ENCODE measurements around the gene GAL. TPM values are rescaled to one million over a fixed set of nuclear protein-coding genes. Genes with fewer than 3 reads are reported as not detected.

Gene GAL
- total and polyA plus RNA-seq, 3 donors from 2014 or later = 1.1 to 1.3 TPM; not detected in 1

DNA sequence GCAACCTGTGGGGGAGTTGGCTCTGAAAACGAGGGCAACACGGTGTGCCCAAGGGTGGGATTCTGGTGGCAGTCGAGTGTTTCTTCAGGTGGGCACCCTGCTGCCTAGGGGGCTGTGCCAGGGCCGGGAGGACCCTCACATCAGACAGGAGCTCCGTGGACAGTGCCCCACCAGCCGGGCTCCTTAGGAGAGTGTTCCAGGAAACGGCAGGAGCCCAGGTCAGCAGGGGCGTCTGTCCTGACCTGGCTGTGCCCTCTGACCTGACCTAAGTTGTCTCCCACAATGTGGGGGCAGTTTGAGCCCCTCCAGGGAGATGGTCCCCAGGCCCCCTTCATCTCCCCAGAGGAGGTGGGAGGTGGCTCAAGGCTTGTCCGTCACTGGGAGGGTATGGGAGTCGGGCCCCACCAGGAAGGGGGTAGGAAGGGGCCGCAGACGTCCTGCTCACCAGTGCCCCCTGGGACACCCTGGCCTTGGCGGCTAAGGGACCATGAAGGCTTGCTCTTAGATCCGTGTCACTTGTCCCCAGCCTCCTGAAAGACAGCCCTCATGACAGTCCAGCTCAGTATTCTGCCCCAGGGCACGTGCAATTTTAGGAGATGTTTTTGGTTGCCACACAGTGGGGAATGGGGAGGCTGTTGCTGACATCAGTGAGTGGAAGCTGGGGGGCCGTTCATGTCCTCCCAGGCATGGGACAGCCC is 32.2 kb upstream of the GAL start:
- H3K27ac ChIP-seq = no peak overlapping the region
- intact Hi-C loops (cut with DNase I; ENCODE audit: low total_unique reads) = no loop called here
- no peak for DNase-seq
- no peak overlapping the region for H3K4me3 ChIP-seq
- H3K36me3 ChIP-seq (ENCODE audit: low read depth, missing control alignments) = no peaks in the 10 kb centered on the region
- 67 to 70% methylated on average over 10 to 16 of the region's 16 CpGs for WGBS, 2 donors
- no peaks in the 10 kb centered on the region for H3K4me1 ChIP-seq
- H3K9me3 ChIP-seq = no peaks in the 10 kb centered on the region
- H3K27me3 ChIP-seq = no peaks in the 10 kb centered on the region
- no peak for TF ChIP-seq POLR2A (IDR thresholded peaks at IDR 0.05)
- TF ChIP-seq, protein P1, sequence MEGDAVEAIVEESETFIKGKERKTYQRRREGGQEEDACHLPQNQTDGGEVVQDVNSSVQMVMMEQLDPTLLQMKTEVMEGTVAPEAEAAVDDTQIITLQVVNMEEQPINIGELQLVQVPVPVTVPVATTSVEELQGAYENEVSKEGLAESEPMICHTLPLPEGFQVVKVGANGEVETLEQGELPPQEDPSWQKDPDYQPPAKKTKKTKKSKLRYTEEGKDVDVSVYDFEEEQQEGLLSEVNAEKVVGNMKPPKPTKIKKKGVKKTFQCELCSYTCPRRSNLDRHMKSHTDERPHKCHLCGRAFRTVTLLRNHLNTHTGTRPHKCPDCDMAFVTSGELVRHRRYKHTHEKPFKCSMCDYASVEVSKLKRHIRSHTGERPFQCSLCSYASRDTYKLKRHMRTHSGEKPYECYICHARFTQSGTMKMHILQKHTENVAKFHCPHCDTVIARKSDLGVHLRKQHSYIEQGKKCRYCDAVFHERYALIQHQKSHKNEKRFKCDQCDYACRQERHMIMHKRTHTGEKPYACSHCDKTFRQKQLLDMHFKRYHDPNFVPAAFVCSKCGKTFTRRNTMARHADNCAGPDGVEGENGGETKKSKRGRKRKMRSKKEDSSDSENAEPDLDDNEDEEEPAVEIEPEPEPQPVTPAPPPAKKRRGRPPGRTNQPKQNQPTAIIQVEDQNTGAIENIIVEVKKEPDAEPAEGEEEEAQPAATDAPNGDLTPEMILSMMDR (IDR thresholded peaks at IDR 0.05) = no peak

DNA sequence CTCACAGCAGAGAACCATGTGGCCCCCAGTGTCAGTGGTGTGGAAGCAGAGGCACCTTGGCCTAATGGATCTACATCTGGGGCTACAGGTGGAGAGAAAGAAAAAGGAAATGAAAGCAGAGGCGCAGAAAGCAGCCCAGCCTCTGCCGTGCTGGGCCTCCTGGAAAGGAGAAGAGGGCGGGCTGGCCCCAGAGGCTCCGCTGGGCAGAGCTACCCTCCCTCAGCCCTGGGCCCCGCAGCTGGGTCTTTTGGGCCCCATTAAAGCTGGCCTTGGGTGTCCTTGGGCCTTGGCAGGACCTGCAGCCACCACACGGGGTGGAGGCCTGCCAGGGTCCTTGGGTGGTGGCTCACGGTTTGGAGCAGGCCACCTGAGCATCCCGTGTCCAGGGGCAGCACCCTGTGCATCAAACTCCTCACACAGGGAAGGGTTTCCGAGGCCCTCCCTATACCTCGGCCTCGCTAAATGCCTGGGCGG is 31.6 kb upstream of the GAL start:
- WGBS, 2 donors = 86 to 91% methylated on average over 9 to 12 of the region's 12 CpGs
- intact Hi-C loops (cut with DNase I; ENCODE audit: low total_unique reads) = no loop called here
- no peaks in the 10 kb centered on the region for H3K9me3 ChIP-seq
- no peak overlapping the region for H3K27ac ChIP-seq
- no peaks in the 10 kb centered on the region for H3K36me3 ChIP-seq (ENCODE audit: low read depth, missing control alignments)
- no peak overlapping the region for H3K4me3 ChIP-seq
- TF ChIP-seq POLR2A (IDR thresholded peaks at IDR 0.05) = no peak
- TF ChIP-seq, protein P1 (IDR thresholded peaks at IDR 0.05) = no peak
- no peak for DNase-seq
- H3K4me1 ChIP-seq = no peaks in the 10 kb centered on the region
- no peaks in the 10 kb centered on the region for H3K27me3 ChIP-seq

DNA sequence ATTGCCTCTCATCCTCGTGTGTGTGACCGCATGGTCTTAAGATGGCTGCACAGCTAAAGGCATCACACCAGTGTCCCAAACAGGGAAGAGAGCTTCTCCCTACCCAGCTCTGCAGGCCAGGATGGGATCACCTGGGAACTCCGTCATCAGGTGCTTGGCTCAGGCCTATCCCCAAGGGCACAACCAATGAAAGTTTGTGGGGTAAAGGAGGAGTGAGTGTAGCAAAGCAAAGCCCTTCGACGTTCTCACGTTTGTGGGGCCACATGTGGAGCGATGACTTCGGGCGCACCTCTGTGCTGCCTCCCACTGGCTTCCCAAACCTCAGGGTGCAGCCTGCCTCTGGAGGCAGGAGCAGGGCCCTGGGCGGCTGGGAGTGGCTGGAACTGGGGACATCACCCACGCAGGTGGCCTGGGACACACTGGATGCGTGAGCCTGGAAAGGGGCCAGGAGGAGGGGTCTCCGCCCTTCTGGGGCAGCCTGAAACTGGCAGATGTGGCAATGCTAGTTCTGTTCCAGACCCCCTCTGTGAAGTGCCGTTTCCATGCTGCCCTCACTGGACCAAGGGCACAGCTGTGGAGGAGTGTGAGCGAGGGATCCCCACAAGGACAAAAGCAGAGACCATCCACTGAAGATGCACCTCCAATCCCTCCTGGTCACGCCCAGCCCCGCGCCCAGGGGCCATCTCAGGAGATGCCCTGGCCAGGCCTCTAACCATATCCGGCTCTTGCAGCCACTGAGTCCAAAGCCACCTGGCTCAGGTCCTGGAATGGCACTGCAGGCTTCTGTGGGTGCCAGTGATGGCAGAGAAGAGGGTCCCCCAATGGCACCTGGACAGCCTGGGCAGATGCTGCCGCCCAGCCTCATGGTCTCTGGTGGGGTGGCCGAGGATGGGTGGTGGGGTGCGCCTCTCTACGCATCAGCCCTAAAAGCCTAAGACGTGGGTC is 30.6 kb upstream of the GAL start:
- H3K4me3 ChIP-seq = no peak overlapping the region
- intact Hi-C loops (cut with DNase I; ENCODE audit: low total_unique reads) = no loop called here
- H3K27me3 ChIP-seq = no peaks in the 10 kb centered on the region
- H3K27ac ChIP-seq = no peak overlapping the region
- H3K4me1 ChIP-seq = peaks cover under 1% of the 10 kb centered on the region
- WGBS, 2 donors = 78 to 96% methylated on average over 8 to 24 of the region's 24 CpGs
- no peak for DNase-seq
- no peak for TF ChIP-seq POLR2A (IDR thresholded peaks at IDR 0.05)
- TF ChIP-seq, protein P1 (IDR thresholded peaks at IDR 0.05) = no peak
- H3K36me3 ChIP-seq (ENCODE audit: low read depth, missing control alignments) = no peaks in the 10 kb centered on the region
- no peaks in the 10 kb centered on the region for H3K9me3 ChIP-seq

DNA sequence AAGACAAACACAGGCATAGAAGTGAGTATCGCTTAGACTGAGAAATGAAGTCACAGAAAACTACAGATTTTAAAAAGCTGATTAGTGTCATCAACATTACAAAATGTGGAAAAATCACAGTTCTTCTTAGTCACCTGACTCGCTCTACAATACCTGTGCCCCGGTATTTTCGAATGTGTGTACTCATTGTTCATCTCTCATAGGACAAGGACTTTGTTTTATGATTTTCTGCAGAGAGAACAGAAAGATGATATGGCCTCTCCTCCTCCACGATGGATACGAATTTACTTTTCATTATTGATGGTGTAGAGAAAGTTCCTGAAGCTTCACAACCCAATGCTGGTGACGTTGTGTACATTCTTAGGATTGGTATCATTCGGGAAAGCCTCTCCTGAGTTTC is 29.4 kb upstream of the GAL start:
- DNase-seq = no peak
- Histone ChIP-seq H3K9me3 (no peaks in the 10 kb centered on the region), H3K27me3 (no peaks in the 10 kb centered on the region), H3K4me1 (peaks cover 11% of the 10 kb centered on the region), H3K36me3 (ENCODE audit: low read depth, missing control alignments) (no peaks in the 10 kb centered on the region), H3K27ac (no peak overlapping the region), H3K4me3 (no peak overlapping the region)
- WGBS, 2 donors = 92 to 95% methylated on average over 8 of the region's 8 CpGs
- TF ChIP-seq, protein P1 (IDR thresholded peaks at IDR 0.05) = no peak
- no peak for TF ChIP-seq POLR2A (IDR thresholded peaks at IDR 0.05)
- intact Hi-C loops (cut with DNase I; ENCODE audit: low total_unique reads) = no loop called here
